GM12892 (cell line): ENCODE measurements around the gene PTGS1.

Source experiments
- POLR2A ChIP-seq: IDR thresholded peaks from 2 replicates; pipeline ENCODE4 v1.6.1; 2011; ENCODE audit warnings: low read depth, low read length, control low read depth
- POLR2AphosphoS5 ChIP-seq: IDR thresholded peaks from 2 replicates; pipeline ENCODE4 v1.6.1; 2011; ENCODE audit warnings: low read depth, low read length, control low read depth
- TAF1 ChIP-seq: IDR thresholded peaks from 2 replicates; pipeline ENCODE4 v1.6.1; 2011; ENCODE audit warnings: low read depth, mild to moderate bottlenecking, control low read depth, low read length, borderline replicate concordance

DNA sequence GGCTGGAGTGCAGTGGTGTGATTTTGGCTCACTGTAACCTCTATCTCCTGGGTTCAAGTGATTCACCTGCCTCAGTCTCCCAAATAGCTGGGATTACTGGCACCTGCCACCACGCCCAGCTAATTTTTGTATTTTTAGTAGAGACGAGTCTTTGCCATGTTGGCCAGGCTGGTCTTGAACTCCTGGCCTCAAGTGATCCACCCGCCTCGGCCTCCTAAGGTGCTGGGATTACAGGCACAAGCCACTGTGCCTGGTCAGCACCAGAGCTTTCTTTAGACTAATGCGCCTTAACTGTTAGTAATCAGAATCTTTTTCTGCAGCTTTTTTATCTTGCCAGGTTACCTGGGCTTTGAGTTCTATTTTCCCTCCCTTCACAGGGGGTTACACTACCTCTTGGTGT, 18.4 kb downstream of the PTGS1 start:
- TF ChIP-seq POLR2A (no peak), TAF1 (no peak), POLR2AphosphoS5 (no peak)
